ENCODE measurements around the gene ATP8A2.

- TF ChIP-seq CTCF (IDR thresholded peaks at IDR 0.05) (no peak), REST (IDR thresholded peaks at IDR 0.05; ENCODE audit: insufficient read depth in 1 of 2, low read depth in 2 of 2, low read length in 1 of 2) (no peak), POLR2AphosphoS5 (IDR thresholded peaks at IDR 0.05; ENCODE audit: low read depth, low read length) (no peak), SIN3A (IDR thresholded peaks at IDR 0.05; ENCODE audit: borderline replicate concordance, insufficient read depth, low read depth, low read length) (no peak), TCF7L2 (IDR thresholded peaks at IDR 0.05; ENCODE audit: low read depth, low read length) (no peak)
Observed at GRCh38 chr13:25365720-25366235, 6.0 kb upstream of the ATP8A2 start.

Measured in Panc1 (cell line).